ENCODE results near the gene MEDAG. TPM values are rescaled to one million over a fixed set of nuclear protein-coding genes. Genes with fewer than 3 reads are reported as not detected.

MEDAG gene
- total RNA-seq, 2 experiments from 2014 or later: not detected

- Mint-ChIP-seq H3K4me1 (no peaks in the 10 kb centered on the region), H3K27me3 (peaks cover 66% of the 10 kb centered on the region), H3K4me3 (no peak overlapping the region), H3K27ac (no peak overlapping the region), H3K36me3 (no peaks in the 10 kb centered on the region), H3K9me3 (no peaks in the 10 kb centered on the region)
- DNase-seq (no peak), ATAC-seq (ENCODE audit: low read depth) (no peak)
- POLR2A ChIA-PET: no interaction called here
Observed at GRCh38 chr13:30972888-30973377, 66.9 kb downstream of the MEDAG start.

- no peaks in the 10 kb centered on the region for H3K4me1 Mint-ChIP-seq
- POLR2A ChIA-PET: no interaction called here
- H3K27ac Mint-ChIP-seq: no peak overlapping the region
- no peak overlapping the region for H3K4me3 Mint-ChIP-seq
- DNase-seq (no peak), ATAC-seq (ENCODE audit: low read depth) (no peak)
- H3K36me3 Mint-ChIP-seq: no peaks in the 10 kb centered on the region
- peaks cover 60% of the 10 kb centered on the region for H3K27me3 Mint-ChIP-seq
- no peaks in the 10 kb centered on the region for H3K9me3 Mint-ChIP-seq
Observed at GRCh38 chr13:30974350-30974749, 68.3 kb downstream of the MEDAG start.

Other genes with a start within 250 kb of the MEDAG start
- 10 to 100 TPM; 61.3 to 63.3 TPM for gene ALOX5AP, start 170.7 kb upstream of the MEDAG start, total RNA-seq
- not detected for gene TEX26, start 26.4 kb downstream of the MEDAG start, total RNA-seq

Data from activated naive CD8-positive, alpha-beta T cell treated with anti-CD3 and anti-CD28 coated beads, Interleukin-2, amount 10 ng/mL, durations not matched to agents 7 days and 5 days (primary cell).